HG03457 (cell line): ENCODE data around the gene CDC40.
"Not testable (repeated sequence)": the region's sequence is repeated elsewhere in the genome, so short reads cannot be mapped to it uniquely, and the experiment has no call there.

Experiments used
- ATAC-seq: cut with Tn5 transposase; IDR thresholded peaks from one replicate; pipeline ENCODE4 v1.9.1; 2021; ENCODE audit warnings: moderate number of reproducible peaks; ENCODE audit not compliant: unreplicated experiment

The CDC40 gene

GRCh38 chr6:110198561-110198960 is 18.3 kb downstream of the CDC40 start:
- no peak for ATAC-seq

GRCh38 chr6:110201151-110201884 is 21.1 kb downstream of the CDC40 start:
- ATAC-seq: no peak

GRCh38 chr6:110207652-110208051 is 27.4 kb downstream of the CDC40 start:
- no peak for ATAC-seq

GRCh38 chr6:110211753-110212152 is 31.5 kb downstream of the CDC40 start:
- no peak for ATAC-seq

GRCh38 chr6:110214338-110214737 is 34.1 kb downstream of the CDC40 start:
- ATAC-seq: no peak

- ATAC-seq: no peak
Measured at GRCh38 chr6:110216140-110216539, 35.9 kb downstream of the CDC40 start.

- ATAC-seq: no peak
Measured at GRCh38 chr6:110217266-110217665, 37.0 kb downstream of the CDC40 start.

- ATAC-seq: no peak
Measured at GRCh38 chr6:110221738-110222137, 41.5 kb downstream of the CDC40 start.

- ATAC-seq: no peak
Measured at GRCh38 chr6:110226261-110226660, 46.0 kb downstream of the CDC40 start.

- no peak for ATAC-seq
Measured at GRCh38 chr6:110232450-110232849, 52.2 kb downstream of the CDC40 start.

GRCh38 chr6:110233770-110234374 is 53.6 kb downstream of the CDC40 start:
- ATAC-seq: no peak

GRCh38 chr6:110236007-110236406 is 55.8 kb downstream of the CDC40 start:
- ATAC-seq: not testable (repeated sequence)

GRCh38 chr6:110239526-110240274 is 59.5 kb downstream of the CDC40 start:
- no peak for ATAC-seq

GRCh38 chr6:110244621-110245020 is 64.4 kb downstream of the CDC40 start:
- ATAC-seq: not testable (repeated sequence)

- ATAC-seq: no peak
Measured at GRCh38 chr6:110246378-110246777, 66.2 kb downstream of the CDC40 start.

- ATAC-seq: no peak
Measured at GRCh38 chr6:110246900-110247546, 66.8 kb downstream of the CDC40 start.

GRCh38 chr6:110250058-110250457 is 69.8 kb downstream of the CDC40 start:
- ATAC-seq: no peak

GRCh38 chr6:110250838-110251237 is 70.6 kb downstream of the CDC40 start:
- no peak for ATAC-seq

GRCh38 chr6:110255211-110255750 is 75.1 kb downstream of the CDC40 start:
- no peak for ATAC-seq

GRCh38 chr6:110256366-110256765 is 76.1 kb downstream of the CDC40 start:
- ATAC-seq: no peak

- ATAC-seq: no peak
Measured at GRCh38 chr6:110265273-110265672, 85.0 kb downstream of the CDC40 start.
